HG03280 (cell line): Measurements from ENCODE around the gene LRRC38.
"Not testable (repeated sequence)": the region's sequence is repeated elsewhere in the genome, so short reads cannot be mapped to it uniquely, and the experiment has no call there.

Experiments
- ATAC-seq: cut with Tn5 transposase; IDR thresholded peaks from one replicate; pipeline ENCODE4 v1.9.1; 2021; ENCODE audit warnings: mild to moderate bottlenecking, moderate library complexity; ENCODE audit not compliant: unreplicated experiment

Gene LRRC38

GRCh38 chr1:13469343-13469742, 44.5 kb downstream of the LRRC38 start:
- no peak for ATAC-seq

- ATAC-seq: no peak
Measured at GRCh38 chr1:13465515-13465914, 48.3 kb downstream of the LRRC38 start.

DNA sequence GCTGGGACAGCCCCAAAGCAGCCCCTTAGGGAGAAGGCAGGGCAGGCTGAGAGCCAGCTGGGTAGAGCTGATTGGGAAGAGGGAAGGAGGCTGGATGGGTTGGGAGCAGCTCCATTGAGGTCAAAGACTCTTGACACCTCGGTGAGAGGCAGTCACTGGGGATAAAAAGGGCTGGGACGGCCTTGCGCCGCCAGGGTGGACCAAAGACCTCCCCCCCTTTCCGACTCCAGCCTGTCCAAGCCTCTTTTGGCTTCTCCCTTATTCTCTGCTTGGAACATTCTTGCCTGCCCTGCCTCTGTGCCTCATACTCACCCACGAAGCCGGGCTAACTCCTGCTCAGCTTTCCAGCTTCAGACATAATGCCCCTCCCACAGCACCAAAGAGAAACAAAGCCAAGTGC, 51.1 kb downstream of the LRRC38 start:
- ATAC-seq: no peak

DNA sequence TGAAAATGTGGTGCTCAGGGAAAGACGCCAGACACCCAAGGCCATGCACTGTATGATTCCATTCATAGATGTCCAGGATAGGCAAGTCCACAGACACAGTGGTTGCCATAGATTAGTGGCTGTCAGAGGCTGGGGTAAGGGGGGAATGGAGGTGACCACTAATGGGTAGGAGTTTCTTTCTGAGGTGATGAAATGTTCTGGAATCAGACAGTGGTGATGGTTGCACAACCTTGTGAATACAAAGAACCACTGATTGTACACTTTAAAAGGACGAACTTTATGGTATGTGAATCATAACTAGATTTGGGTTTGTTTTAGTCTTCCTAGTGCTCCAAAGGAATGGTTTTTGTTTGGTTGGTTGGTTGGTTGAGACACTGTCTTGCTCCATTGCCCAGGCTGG, 51.8 kb downstream of the LRRC38 start:
- no peak for ATAC-seq

- ATAC-seq: no peak
Measured at GRCh38 chr1:13456904-13457532, 56.8 kb downstream of the LRRC38 start.

GRCh38 chr1:13451399-13451965, 62.3 kb downstream of the LRRC38 start:
- no peak for ATAC-seq

GRCh38 chr1:13450204-13450603, 63.6 kb downstream of the LRRC38 start:
- ATAC-seq: no peak

- no peak for ATAC-seq
Measured at GRCh38 chr1:13443335-13443979, 70.3 kb downstream of the LRRC38 start.

DNA sequence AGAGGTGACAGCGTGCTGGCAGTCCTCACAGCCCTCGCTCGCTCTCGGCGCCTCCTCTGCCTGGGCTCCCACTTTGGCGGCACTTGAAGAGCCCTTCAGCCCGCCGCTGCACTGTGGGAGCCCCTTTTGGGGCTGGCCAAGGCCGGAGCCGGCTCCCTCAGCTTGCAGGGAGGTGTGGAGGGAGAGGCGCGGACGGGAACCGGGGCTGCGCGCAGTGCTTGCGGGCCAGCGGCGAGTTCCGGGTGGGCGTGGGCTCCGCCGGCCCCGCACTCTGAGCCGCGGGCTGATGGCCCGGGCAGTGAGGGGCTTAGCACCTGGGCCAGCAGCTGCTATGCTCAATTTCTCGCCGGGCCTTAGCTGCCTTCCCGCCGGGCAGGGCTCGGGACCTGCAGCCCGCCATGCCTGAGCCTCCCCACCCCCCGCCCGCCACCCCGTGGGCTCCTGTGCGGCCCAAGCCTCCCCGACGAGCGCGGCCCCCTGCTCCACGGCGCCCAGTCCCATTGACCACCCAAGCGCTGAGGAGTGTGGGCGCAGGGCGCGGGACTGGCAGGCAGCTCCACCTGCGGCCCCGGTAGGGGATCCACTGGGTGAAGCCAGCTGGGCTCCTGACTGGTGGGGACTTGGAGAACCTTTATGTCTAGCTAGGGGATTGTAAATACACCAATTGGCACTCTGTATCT, 74.6 kb downstream of the LRRC38 start:
- not testable (repeated sequence) for ATAC-seq

DNA sequence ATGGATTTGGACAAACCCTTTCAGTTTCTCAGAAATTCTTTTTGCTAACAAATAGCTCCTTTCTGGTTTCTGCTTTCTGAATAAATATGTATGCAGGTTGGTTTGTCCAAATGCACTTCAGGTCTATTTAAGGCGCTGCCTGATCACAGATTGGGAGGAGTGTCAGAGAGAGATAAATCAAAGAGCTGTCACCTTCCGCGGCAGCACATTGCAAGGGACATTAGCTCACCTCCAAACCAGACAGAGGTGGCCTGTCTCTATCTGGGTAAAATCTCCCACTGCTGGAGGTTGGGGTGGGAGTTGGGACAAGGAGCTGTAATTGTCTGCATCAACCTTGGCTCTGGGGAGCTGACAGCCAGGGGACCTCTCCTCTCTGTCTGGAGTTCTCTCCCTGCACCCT, 78.3 kb downstream of the LRRC38 start:
- ATAC-seq: no peak

DNA sequence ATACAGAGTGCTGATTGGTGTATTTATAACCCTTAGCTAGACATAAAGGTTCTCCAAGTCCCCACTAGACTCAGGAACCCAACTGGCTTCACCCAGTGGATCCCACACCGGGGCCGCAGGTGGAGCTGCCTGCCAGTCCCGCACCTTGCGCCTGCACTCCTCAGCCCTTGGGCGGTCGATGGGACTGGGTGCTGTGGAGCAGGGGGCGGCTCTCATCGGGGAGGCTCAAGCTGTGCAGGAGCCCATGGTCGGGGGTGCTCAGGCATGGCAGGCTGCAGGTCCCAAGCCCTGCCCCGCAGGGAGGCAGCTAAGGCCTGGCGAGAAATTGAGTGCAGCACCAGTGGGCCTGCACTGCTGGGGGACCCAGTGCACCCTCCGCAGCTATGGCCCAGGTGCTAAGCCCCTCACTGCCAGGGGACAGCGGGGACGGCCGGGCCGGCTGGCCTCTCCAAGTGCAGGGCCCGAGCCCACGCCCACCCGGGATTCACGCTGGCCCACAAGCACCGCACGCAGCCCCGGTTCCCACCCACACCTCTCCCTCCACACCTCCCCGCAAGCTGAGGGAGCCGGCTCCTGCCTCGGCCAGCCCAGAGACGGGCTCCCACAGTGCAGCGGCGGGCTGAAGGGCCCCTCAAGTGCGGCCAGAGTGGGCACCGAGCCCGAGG, 80.0 kb downstream of the LRRC38 start:
- ATAC-seq: not testable (repeated sequence)

- ATAC-seq: no peak
Measured at GRCh38 chr1:13432251-13432650, 81.6 kb downstream of the LRRC38 start.

DNA sequence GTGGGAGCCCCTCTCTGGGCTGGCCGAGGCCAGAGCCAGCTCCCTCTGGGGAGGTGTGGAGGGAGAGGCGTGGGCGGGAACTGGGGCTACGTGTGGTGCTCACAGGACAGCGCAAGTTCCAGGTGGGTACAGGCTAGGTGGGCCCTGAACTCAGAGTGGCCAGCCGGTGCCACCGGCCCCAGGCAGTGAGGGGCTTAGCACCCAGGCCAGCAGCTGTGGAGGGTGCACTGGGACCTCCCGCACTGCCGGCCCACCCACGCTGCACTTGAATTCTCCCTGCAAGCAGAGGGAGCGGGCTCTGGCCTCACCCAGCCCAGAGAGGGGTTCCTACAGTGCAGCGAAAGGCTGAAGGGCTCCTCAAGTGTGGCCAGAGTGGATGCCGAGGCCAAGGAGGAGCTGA, 83.3 kb downstream of the LRRC38 start:
- ATAC-seq: no peak
